ENCODE results near the gene GPX8. TPM values are rescaled to one million over a fixed set of nuclear protein-coding genes. Genes with fewer than 3 reads are reported as not detected.
A peak's percentile ranks its signal among the peaks of the same experiment; 100 is the strongest.

Gene GPX8
- total RNA-seq, 4 donors from 2014 or later, result 2.0 to 4.0 (median 2.6) TPM

DNA sequence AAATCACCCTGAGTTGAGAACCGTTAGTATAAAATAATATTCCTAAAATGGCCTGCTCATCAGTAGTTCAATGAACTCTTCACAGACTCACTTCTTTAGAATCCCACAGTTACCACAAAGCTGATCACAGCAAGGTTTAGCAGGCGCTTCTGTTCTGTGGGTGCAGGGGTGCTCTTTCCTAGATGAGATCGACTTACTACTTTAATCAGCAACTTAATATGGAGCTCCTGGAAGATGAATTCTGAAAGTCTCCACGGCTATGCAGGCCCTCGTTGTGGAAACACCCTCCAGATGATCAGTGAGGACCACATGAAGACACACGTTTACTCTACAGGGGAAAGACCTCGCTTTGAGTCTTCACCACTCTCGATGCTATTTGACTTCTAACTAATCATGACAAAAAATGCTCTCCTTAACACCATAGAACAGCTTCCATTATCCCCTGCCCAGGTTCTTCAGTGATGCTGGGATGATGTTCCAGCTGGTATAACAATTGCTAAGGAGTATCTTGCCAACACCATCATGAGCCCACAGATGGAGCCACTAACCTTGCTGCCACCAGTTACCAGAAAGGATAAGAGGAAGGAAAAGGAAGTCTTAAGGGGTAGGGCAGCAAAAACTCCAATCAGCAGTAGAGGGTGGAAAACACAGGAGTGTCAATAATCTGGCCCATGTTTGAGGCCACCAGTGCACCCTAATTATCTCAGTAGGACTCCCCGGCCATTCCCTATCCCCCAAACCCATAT, 17.9 kb upstream of the GPX8 start:
- DNase-seq, result no peak
- Histone ChIP-seq H3K4me3 (no peak overlapping the region), H3K9me3 (no peaks in the 10 kb centered on the region), H3K36me3 (no peaks in the 10 kb centered on the region), H3K27ac (no peak overlapping the region), H3K4me1 (peaks cover 0 to 4% of the 10 kb centered on the region in 2 donors), H3K27me3 (peaks cover 0 to 3% (median 0%) of the 10 kb centered on the region in 3 donors)
- intact Hi-C loops (cut with DNase I; ENCODE audit: low total_unique reads) (loop anchor here (10.0 kb wide), 1 partner anchor 237 kb away; no protein-coding TSS in a partner anchor), in situ Hi-C loops (cut with MboI; ENCODE audit: low sequenced_read_pairs in 4 of 4) (loop anchor here in 2 of 4 donors (5.0 to 10.0 kb wide), 2 partner anchors 235 to 237 kb away; no protein-coding TSS in a partner anchor)
- no peak for ATAC-seq
- TF ChIP-seq, protein P1, sequence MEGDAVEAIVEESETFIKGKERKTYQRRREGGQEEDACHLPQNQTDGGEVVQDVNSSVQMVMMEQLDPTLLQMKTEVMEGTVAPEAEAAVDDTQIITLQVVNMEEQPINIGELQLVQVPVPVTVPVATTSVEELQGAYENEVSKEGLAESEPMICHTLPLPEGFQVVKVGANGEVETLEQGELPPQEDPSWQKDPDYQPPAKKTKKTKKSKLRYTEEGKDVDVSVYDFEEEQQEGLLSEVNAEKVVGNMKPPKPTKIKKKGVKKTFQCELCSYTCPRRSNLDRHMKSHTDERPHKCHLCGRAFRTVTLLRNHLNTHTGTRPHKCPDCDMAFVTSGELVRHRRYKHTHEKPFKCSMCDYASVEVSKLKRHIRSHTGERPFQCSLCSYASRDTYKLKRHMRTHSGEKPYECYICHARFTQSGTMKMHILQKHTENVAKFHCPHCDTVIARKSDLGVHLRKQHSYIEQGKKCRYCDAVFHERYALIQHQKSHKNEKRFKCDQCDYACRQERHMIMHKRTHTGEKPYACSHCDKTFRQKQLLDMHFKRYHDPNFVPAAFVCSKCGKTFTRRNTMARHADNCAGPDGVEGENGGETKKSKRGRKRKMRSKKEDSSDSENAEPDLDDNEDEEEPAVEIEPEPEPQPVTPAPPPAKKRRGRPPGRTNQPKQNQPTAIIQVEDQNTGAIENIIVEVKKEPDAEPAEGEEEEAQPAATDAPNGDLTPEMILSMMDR (IDR thresholded peaks at IDR 0.05 in 4 of 5, conservative IDR thresholded peaks at IDR 0.05 in 1 of 5), result no peak
- no peak for TF ChIP-seq POLR2A (IDR thresholded peaks at IDR 0.05)

GRCh38 chr5:55143624-55144023, 16.3 kb upstream of the GPX8 start:
- H3K27me3 ChIP-seq, result peaks cover 0 to 3% (median 0%) of the 10 kb centered on the region in 3 donors
- no peak for DNase-seq
- no peak overlapping the region for H3K27ac ChIP-seq
- ATAC-seq, result no peak
- TF ChIP-seq, protein P1 (IDR thresholded peaks at IDR 0.05 in 4 of 5, conservative IDR thresholded peaks at IDR 0.05 in 1 of 5), result no peak
- no peak for TF ChIP-seq POLR2A (IDR thresholded peaks at IDR 0.05)
- H3K36me3 ChIP-seq, result no peaks in the 10 kb centered on the region
- H3K4me3 ChIP-seq, result no peak overlapping the region
- intact Hi-C loops (cut with DNase I; ENCODE audit: low total_unique reads) (loop anchor here (10.0 kb wide), 1 partner anchor 239 kb away; no protein-coding TSS in a partner anchor), in situ Hi-C loops (cut with MboI; ENCODE audit: low sequenced_read_pairs in 4 of 4) (loop anchor here in 2 of 4 donors (5.0 to 10.0 kb wide), 2 partner anchors 236 to 239 kb away; no protein-coding TSS in a partner anchor)
- H3K4me1 ChIP-seq, result peaks cover 0 to 4% of the 10 kb centered on the region in 2 donors
- no peaks in the 10 kb centered on the region for H3K9me3 ChIP-seq

DNA sequence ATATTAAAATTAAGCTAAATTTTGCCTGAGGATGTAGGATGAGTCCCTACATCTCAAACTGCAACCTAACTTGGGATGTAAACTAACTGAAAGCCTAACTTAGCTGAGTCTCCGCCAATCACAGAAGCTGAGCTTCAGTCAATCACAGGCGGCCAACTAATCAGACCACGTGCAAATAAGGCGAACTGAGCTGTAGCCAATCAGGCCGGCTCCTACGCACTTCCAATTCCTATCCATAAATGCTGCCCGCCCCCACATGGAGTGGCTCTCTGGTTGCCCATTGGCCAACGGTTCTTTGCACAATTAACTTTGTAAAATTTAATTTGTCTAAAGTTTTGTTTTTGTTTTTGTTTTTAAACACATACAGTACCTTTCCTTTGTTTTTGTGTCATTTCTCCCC, 13.9 kb upstream of the GPX8 start:
- in situ Hi-C loops (cut with MboI; ENCODE audit: low sequenced_read_pairs in 4 of 4), result loop anchor here in 1 of 4 donors (10.0 kb wide), 1 partner anchor 241 kb away; no protein-coding TSS in a partner anchor
- Histone ChIP-seq H3K9me3 (no peaks in the 10 kb centered on the region), H3K4me3 (no peak overlapping the region), H3K4me1 (peaks cover 0 to 4% of the 10 kb centered on the region in 2 donors), H3K27ac (no peak overlapping the region), H3K27me3 (peaks cover 0 to 3% (median 0%) of the 10 kb centered on the region in 3 donors), H3K36me3 (no peaks in the 10 kb centered on the region)
- ATAC-seq (no peak), DNase-seq (no peak)
- intact Hi-C loops (cut with DNase I; ENCODE audit: low total_unique reads), result loop anchor here (2.0 to 10.0 kb wide), 2 partner anchors 241 to 629 kb away; partner anchors contain the start of gene SNX18
- TF ChIP-seq POLR2A (IDR thresholded peaks at IDR 0.05), result no peak
- TF ChIP-seq, protein P1 (IDR thresholded peaks at IDR 0.05 in 4 of 5, conservative IDR thresholded peaks at IDR 0.05 in 1 of 5), result no peak

GRCh38 chr5:55146543-55147151, 13.3 kb upstream of the GPX8 start:
- intact Hi-C loops (cut with DNase I; ENCODE audit: low total_unique reads) (loop anchor here (2.0 to 10.0 kb wide), 2 partner anchors 242 to 630 kb away; partner anchors contain the start of gene SNX18), in situ Hi-C loops (cut with MboI; ENCODE audit: low sequenced_read_pairs in 4 of 4) (loop anchor here in 1 of 4 donors (10.0 kb wide), 1 partner anchor 242 kb away; no protein-coding TSS in a partner anchor)
- H3K27ac ChIP-seq, result no peak overlapping the region
- DNase-seq (peak; percentile 42 to 66), ATAC-seq (peak; percentile 77 to 98)
- H3K4me1 ChIP-seq, result peaks cover 0 to 4% of the 10 kb centered on the region in 2 donors
- TF ChIP-seq, protein P1 (IDR thresholded peaks at IDR 0.05 in 4 of 5, conservative IDR thresholded peaks at IDR 0.05 in 1 of 5), result peak; percentile 64 to 92 (median 80)
- TF ChIP-seq POLR2A (IDR thresholded peaks at IDR 0.05), result no peak
- no peaks in the 10 kb centered on the region for H3K9me3 ChIP-seq
- no peaks in the 10 kb centered on the region for H3K36me3 ChIP-seq
- H3K4me3 ChIP-seq, result no peak overlapping the region
- H3K27me3 ChIP-seq, result peaks cover 0 to 3% (median 0%) of the 10 kb centered on the region in 3 donors
